SK-N-SH (cell line): Measurements from ENCODE around the gene LIPH. TPM values are rescaled to one million over a fixed set of nuclear protein-coding genes. Genes with fewer than 3 reads are reported as not detected.

Source experiments
- CTCF ChIA-PET: fragments of 300-600, 350-600 bp; formaldehyde crosslinking; extraction: SDS; loops from one replicate; lab custom pipeline; 2021; lab: Yijun Ruan, JAX
- POLR2A ChIA-PET: fragments of 350-600 bp; sonication (Branson Sonifier 250); formaldehyde crosslinking; extraction: SDS; loops from one replicate; lab custom pipeline; 2020; ENCODE audit warnings: antibody characterized with exemption, inconsistent platforms; lab: Yijun Ruan, JAX
- DNase-seq: peaks from one replicate; pipeline ENCODE4 v3.0.0; 2012
- H2AFZ ChIP-seq: fragments of 200-600 bp; sonication (generic); 2 replicates; pipeline ENCODE4 v1.8.1; 2016; ENCODE audit warnings: antibody characterized with exemption, mild to moderate bottlenecking, low read depth
- H3F3A ChIP-seq: fragments of 200-600 bp; sonication (generic); replicated peaks from 2 replicates; pipeline ENCODE3; 2016; ENCODE audit warnings: antibody characterized with exemption, mild to moderate bottlenecking; ENCODE audit not compliant: insufficient read depth
- H3K27ac ChIP-seq, 2 experiments: fragments of 200-500 bp in 1 of 2; fragments of 200-600 bp in 1 of 2; sonication (Bioruptor generic) in 1 of 2; sonication (generic), shearing (Covaris generic) in 1 of 2; 2 replicates each; pipeline versions ENCODE4 v1.5.1 to v1.6.1; 2014 to 2016; ENCODE audit warnings: low read depth in 2 of 2, inconsistent platforms in 1 of 2, low read length in 1 of 2, mild to moderate bottlenecking in 1 of 2, mixed read lengths in 1 of 2
- H3K27me3 ChIP-seq: fragments of 200-600 bp; sonication (generic), shearing (Covaris generic); 2 replicates; pipeline ENCODE4 v1.6.1; 2016; ENCODE audit warnings: mixed run types; ENCODE audit not compliant: insufficient read depth
- H3K36me3 ChIP-seq, 2 experiments: fragments of 200-500 bp in 1 of 2; fragments of 200-600 bp in 1 of 2; sonication (Bioruptor generic) in 1 of 2; sonication (generic) in 1 of 2; replicated peaks in 1 of 2; 2 replicates each; pipeline versions ENCODE3 to v1.5.1; 2014 to 2016; ENCODE audit warnings: low read length in 1 of 2, mild to moderate bottlenecking in 1 of 2; ENCODE audit not compliant: insufficient read depth in 2 of 2, control insufficient read depth in 1 of 2
- H3K4me1 ChIP-seq, 2 experiments: fragments of 200-500 bp in 1 of 2; fragments of 200-600 bp in 1 of 2; sonication (Bioruptor generic) in 1 of 2; sonication (generic), shearing (Covaris generic) in 1 of 2; 2 replicates each; pipeline versions ENCODE4 v1.5.1 to v1.6.1; 2014 to 2016; ENCODE audit warnings: low read depth in 1 of 2, low read length in 1 of 2, mixed run types in 1 of 2; ENCODE audit not compliant: insufficient read depth in 2 of 2, control insufficient read depth in 1 of 2
- H3K4me2 ChIP-seq: fragments of 200-600 bp; sonication (generic), shearing (Covaris generic); 2 replicates; pipeline ENCODE4 v1.6.1; 2017; ENCODE audit warnings: mixed run types
- H3K4me3 ChIP-seq, 2 experiments: fragments of 200-500 bp in 1 of 2; fragments of 200-600 bp in 1 of 2; sonication (Bioruptor generic) in 1 of 2; sonication (generic), shearing (Covaris generic) in 1 of 2; 2 replicates each; pipeline versions ENCODE4 v1.5.1 to v1.8.1; 2014 to 2016; ENCODE audit warnings: low read depth in 2 of 2, inconsistent platforms in 1 of 2, low read length in 1 of 2, mild to moderate bottlenecking in 1 of 2, mixed read lengths in 1 of 2, moderate library complexity in 1 of 2
- H3K79me2 ChIP-seq: fragments of 200-600 bp; sonication (generic); 2 replicates; pipeline ENCODE4 v1.8.1; 2017; ENCODE audit warnings: mild to moderate bottlenecking; ENCODE audit not compliant: insufficient read depth
- H3K9ac ChIP-seq: fragments of 200-600 bp; sonication (generic); 2 replicates; pipeline ENCODE4 v1.6.1; 2017; ENCODE audit warnings: mixed run types
- H3K9me2 ChIP-seq: fragments of 200-600 bp; sonication (generic); 2 replicates; pipeline ENCODE4 v1.6.1; 2017; ENCODE audit warnings: mixed run types
- H3K9me3 ChIP-seq: fragments of 200-600 bp; sonication (generic); 2 replicates; pipeline ENCODE4 v1.6.1; 2017; ENCODE audit warnings: mixed run types, mild to moderate bottlenecking, moderate library complexity
- H4K20me1 ChIP-seq: fragments of 200-600 bp; sonication (generic); 2 replicates; pipeline ENCODE4 v1.6.1; 2017; ENCODE audit warnings: mild to moderate bottlenecking, mixed run types; ENCODE audit not compliant: insufficient read depth
- CTCF ChIP-seq: fragments of 200-600 bp; sonication (generic); IDR thresholded peaks from 2 replicates; pipeline ENCODE4 v1.6.1; 2017; ENCODE audit warnings: antibody characterized with exemption, mild to moderate bottlenecking, moderate library complexity
- ELF1 ChIP-seq: IDR thresholded peaks from 2 replicates; pipeline ENCODE4 v1.4.0; 2012
- EP300 ChIP-seq, 2 experiments: IDR thresholded peaks; 2 replicates each; pipeline versions ENCODE4 v1.4.0 to v1.6.1; 2012; ENCODE audit warnings: borderline replicate concordance in 1 of 2, low read depth in 1 of 2, low read length in 1 of 2
- EZH2phosphoT487 ChIP-seq: fragments of 200-600 bp; sonication (generic); IDR thresholded peaks from 2 replicates; pipeline ENCODE4 v1.6.1; 2017; ENCODE audit warnings: low read depth, mixed run types, mild to moderate bottlenecking, antibody characterized with exemption, moderate library complexity, borderline replicate concordance
- FOSL2 ChIP-seq: IDR thresholded peaks from 2 replicates; pipeline ENCODE4 v1.4.0; 2012; ENCODE audit warnings: low read depth, mild to moderate bottlenecking, moderate library complexity, borderline replicate concordance
- FOXJ3 ChIP-seq: sonication (generic); formaldehyde crosslinking; IDR thresholded peaks from 2 replicates; pipeline ENCODE4 v1.5.1; 2020; ENCODE audit warnings: mild to moderate bottlenecking, missing genetic modification reagents
- MEF2A ChIP-seq: IDR thresholded peaks from 2 replicates; pipeline ENCODE4 v1.4.0; 2012; ENCODE audit warnings: low read depth, borderline replicate concordance
- MXI1 ChIP-seq: IDR thresholded peaks from 2 replicates; pipeline ENCODE4 v1.6.1; 2012; ENCODE audit warnings: mild to moderate bottlenecking, low read depth, low read length, improper control_type of control experiment
- NFIC ChIP-seq: IDR thresholded peaks from 2 replicates; pipeline ENCODE4 v1.4.0; 2012; ENCODE audit warnings: borderline replicate concordance
- NRF1 ChIP-seq: IDR thresholded peaks from 2 replicates; pipeline ENCODE4 v1.6.1; 2012; ENCODE audit warnings: low read depth, mild to moderate bottlenecking, low read length
- RAD21 ChIP-seq: IDR thresholded peaks from 2 replicates; pipeline ENCODE4 v1.6.1; 2012; ENCODE audit warnings: mild to moderate bottlenecking, low read length
- RXRA ChIP-seq: IDR thresholded peaks from 2 replicates; pipeline ENCODE4 v1.4.0; 2012; ENCODE audit warnings: low read depth, mild to moderate bottlenecking, borderline replicate concordance
- SIN3A ChIP-seq: IDR thresholded peaks from 2 replicates; pipeline ENCODE4 v1.6.1; 2012; ENCODE audit warnings: low read depth, mild to moderate bottlenecking, low read length, moderate library complexity, borderline replicate concordance
- SMC3 ChIP-seq: IDR thresholded peaks from 2 replicates; pipeline ENCODE4 v1.6.1; 2012; ENCODE audit warnings: low read depth, low read length, improper control_type of control experiment
- TAF1 ChIP-seq: IDR thresholded peaks from 2 replicates; pipeline ENCODE4 v1.6.1; 2012; ENCODE audit warnings: low read depth, mild to moderate bottlenecking, low read length, moderate library complexity, borderline replicate concordance
- TEAD4 ChIP-seq: IDR thresholded peaks from 2 replicates; pipeline ENCODE4 v1.4.0; 2012; ENCODE audit warnings: mild to moderate bottlenecking, borderline replicate concordance; ENCODE audit not compliant: insufficient read depth
- YY1 ChIP-seq: IDR thresholded peaks from 2 replicates; pipeline ENCODE4 v1.4.0; 2012; ENCODE audit warnings: low read depth, mild to moderate bottlenecking
- ZBTB33 ChIP-seq: IDR thresholded peaks from 2 replicates; pipeline ENCODE4 v1.4.0; 2012; ENCODE audit warnings: low read depth, borderline replicate concordance
- WGBS: methylation state at CpG from one replicate; pipeline ENCODE4 v1.1.6; 2017; ENCODE audit warnings: low lambda C conversion rate; 5-methylcytosine and 5-hydroxymethylcytosine counted together
- polyA plus RNA-seq, 3 experiments: library from polyadenylated mRNA; depleted of rRNA; stranded (reverse); fragments of >200 nt; gene quantifications; 2 replicates each; pipeline ENCODE4 v1.2.3, GENCODE V29; 2012
- TF ChIP-seq, protein P1 (sequence below): IDR thresholded peaks from 2 replicates; pipeline ENCODE4 v1.4.0; 2012; ENCODE audit warnings: low read depth
- TF ChIP-seq, protein P2 (sequence below): fragments of 150-350 bp; IDR thresholded peaks from 2 replicates; pipeline ENCODE4 v1.6.1; 2016; ENCODE audit warnings: mild to moderate bottlenecking, low read depth, low read length

Gene LIPH
- polyA plus RNA-seq, 1 of the 3 experiments (the other 2 are of a cell fraction): not detected

GRCh38 chr3:185460309-185460708, 92.1 kb downstream of the LIPH start:
- Histone ChIP-seq H3K9me2 (no peaks in the 10 kb centered on the region), H3K4me1 (no peaks in the 10 kb centered on the region), H2AFZ (no peak overlapping the region), H3K9me3 (no peaks in the 10 kb centered on the region), H3K4me2 (no peak overlapping the region), H4K20me1 (no peaks in the 10 kb centered on the region), H3F3A (no peaks in the 10 kb centered on the region), H3K27ac (no peak overlapping the region), H3K9ac (no peak overlapping the region), H3K36me3 (no peaks in the 10 kb centered on the region), H3K79me2 (no peaks in the 10 kb centered on the region), H3K27me3 (no peaks in the 10 kb centered on the region), H3K4me3 (no peak overlapping the region)
- TF ChIP-seq, protein P1, sequence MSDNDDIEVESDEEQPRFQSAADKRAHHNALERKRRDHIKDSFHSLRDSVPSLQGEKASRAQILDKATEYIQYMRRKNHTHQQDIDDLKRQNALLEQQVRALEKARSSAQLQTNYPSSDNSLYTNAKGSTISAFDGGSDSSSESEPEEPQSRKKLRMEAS: no peak
- TF ChIP-seq, protein P2, sequence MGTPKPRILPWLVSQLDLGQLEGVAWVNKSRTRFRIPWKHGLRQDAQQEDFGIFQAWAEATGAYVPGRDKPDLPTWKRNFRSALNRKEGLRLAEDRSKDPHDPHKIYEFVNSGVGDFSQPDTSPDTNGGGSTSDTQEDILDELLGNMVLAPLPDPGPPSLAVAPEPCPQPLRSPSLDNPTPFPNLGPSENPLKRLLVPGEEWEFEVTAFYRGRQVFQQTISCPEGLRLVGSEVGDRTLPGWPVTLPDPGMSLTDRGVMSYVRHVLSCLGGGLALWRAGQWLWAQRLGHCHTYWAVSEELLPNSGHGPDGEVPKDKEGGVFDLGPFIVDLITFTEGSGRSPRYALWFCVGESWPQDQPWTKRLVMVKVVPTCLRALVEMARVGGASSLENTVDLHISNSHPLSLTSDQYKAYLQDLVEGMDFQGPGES: no peak
- no peak for TF ChIP-seq MEF2A
- TF ChIP-seq EP300 (IDR thresholded peaks at IDR 0.05; ENCODE audit: borderline replicate concordance in 1 of 2, low read depth in 1 of 2, low read length in 1 of 2): no peak
- TF ChIP-seq TEAD4: no peak
- TF ChIP-seq RXRA: no peak
- no peak for TF ChIP-seq SMC3
- no peak for TF ChIP-seq FOSL2
- no peak for TF ChIP-seq FOXJ3 (CRISPR knock-in tag)
- TF ChIP-seq YY1: no peak
- no peak for TF ChIP-seq EZH2phosphoT487
- TF ChIP-seq SIN3A: no peak
- ChIA-PET POLR2A (no interaction called here), CTCF (interaction anchor here (0.6 to 2.2 kb wide), 12 partner anchors 8 to 148 kb away, joined by 3 to 7 read pairs (median 3); no protein-coding TSS in a partner anchor)
- WGBS: 70% methylated on average over 5 of the region's 5 CpGs
- DNase-seq: no peak

DNA sequence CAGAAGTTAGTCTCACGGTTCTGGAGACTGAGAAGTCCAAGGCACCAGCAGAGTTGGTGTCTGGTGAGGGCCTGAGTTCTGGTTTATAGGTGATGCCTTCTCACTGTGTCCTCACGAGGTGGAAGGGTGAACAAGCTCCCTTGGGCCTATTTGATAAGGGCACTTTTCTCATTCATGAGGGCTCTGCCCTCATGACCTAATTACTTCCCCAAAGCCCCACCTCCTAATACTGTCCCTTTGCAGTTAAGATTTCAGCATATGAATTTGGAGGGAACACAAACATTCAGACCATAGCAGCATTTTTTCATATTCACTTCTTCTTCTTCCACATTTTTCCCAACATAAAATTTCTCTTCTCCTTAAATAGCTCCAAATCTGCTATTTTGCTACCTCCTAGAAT, 95.0 kb downstream of the LIPH start:
- CTCF ChIA-PET: interaction anchor here (1.1 kb wide), 1 partner anchor 17 kb away, joined by 4 read pairs; no protein-coding TSS in a partner anchor
- Histone ChIP-seq H3K4me2 (no peak overlapping the region), H3F3A (peaks cover 3% of the 10 kb centered on the region), H3K9me2 (no peaks in the 10 kb centered on the region), H3K9me3 (no peaks in the 10 kb centered on the region), H3K79me2 (no peaks in the 10 kb centered on the region), H2AFZ (no peak overlapping the region), H3K27me3 (no peaks in the 10 kb centered on the region), H4K20me1 (no peaks in the 10 kb centered on the region), H3K27ac (no peak overlapping the region), H3K36me3 (peaks cover 2% of the 10 kb centered on the region in 2 experiments), H3K4me1 (no peaks in the 10 kb centered on the region), H3K4me3 (no peak overlapping the region), H3K9ac (no peak overlapping the region)
- DNase-seq: no peak
- POLR2A ChIA-PET: no interaction called here
- whole genome bisulfite sequencing: 52% methylated on average over 2 of the region's 2 CpGs
- TF ChIP-seq TAF1: no peak
- no peak for TF ChIP-seq ELF1
- no peak for TF ChIP-seq RXRA
- no peak for TF ChIP-seq CTCF
- TF ChIP-seq RAD21: no peak
- no peak for TF ChIP-seq NFIC
- no peak for TF ChIP-seq ZBTB33
- TF ChIP-seq TEAD4: no peak
- TF ChIP-seq MXI1: no peak
- TF ChIP-seq, protein P2: no peak
- TF ChIP-seq EP300 (IDR thresholded peaks at IDR 0.05; ENCODE audit: borderline replicate concordance in 1 of 2, low read depth in 1 of 2, low read length in 1 of 2): no peak
- no peak for TF ChIP-seq NRF1
- TF ChIP-seq SMC3: no peak
